CD14-positive monocyte (primary cell): Measurements from ENCODE around the gene SLC35B1. TPM values are rescaled to one million over a fixed set of nuclear protein-coding genes. Genes with fewer than 3 reads are reported as not detected.

ENCODE experiments used
- DNase-seq, 3 donors: peaks; one replicate each; pipeline ENCODE4 v3.0.0-alpha.2; 2011 to 2022
- H2AFZ ChIP-seq: 2 replicates; pipeline ENCODE4 v1.6.0; 2012; ENCODE audit warnings: mild to moderate bottlenecking, low read depth, low read length, inconsistent platforms; ENCODE audit not compliant: insufficient read depth, poor library complexity, severe bottlenecking
- H3K27ac ChIP-seq, 2 donors: 1 replicate in 1 of 2; 2 replicates in 1 of 2; pipeline ENCODE4 v1.5.1; 2012 to 2013; ENCODE audit warnings: low read length in 2 of 2, control low read depth in 1 of 2, inconsistent platforms in 1 of 2, low read depth in 1 of 2, mild to moderate bottlenecking in 1 of 2
- H3K27me3 ChIP-seq, 2 donors: one replicate each; pipeline versions ENCODE4 v1.6.0 to v1.6.1; 2011 to 2013; ENCODE audit warnings: low read length in 2 of 2; ENCODE audit not compliant: control insufficient read depth in 2 of 2, insufficient read depth in 2 of 2
- H3K36me3 ChIP-seq, 2 donors: replicated peaks in 1 of 2; 1 replicate in 1 of 2; 2 replicates in 1 of 2; pipeline versions ENCODE4 v1.5.1 to v1.6.1; 2012 to 2013; ENCODE audit warnings: low read length in 2 of 2, control low read depth in 1 of 2, inconsistent platforms in 1 of 2, mild to moderate bottlenecking in 1 of 2; ENCODE audit not compliant: insufficient read depth in 2 of 2, control insufficient read depth in 1 of 2
- H3K4me1 ChIP-seq, 2 donors: 1 replicate in 1 of 2; 2 replicates in 1 of 2; pipeline versions ENCODE4 v1.5.1 to v1.6.1; 2012 to 2013; ENCODE audit warnings: low read length in 2 of 2, control low read depth in 1 of 2, inconsistent platforms in 1 of 2, mild to moderate bottlenecking in 1 of 2, moderate library complexity in 1 of 2; ENCODE audit not compliant: insufficient read depth in 2 of 2, control insufficient read depth in 1 of 2
- H3K4me2 ChIP-seq: replicated peaks from 2 replicates; pipeline ENCODE3; 2012; ENCODE audit warnings: low read length, moderate library complexity, mild to moderate bottlenecking; ENCODE audit not compliant: poor library complexity, severe bottlenecking; ENCODE audit errors: extremely low read depth
- H3K4me3 ChIP-seq, 3 experiments: fragments of 200-600 bp in 1 of 3; sonication (generic) in 1 of 3; replicated peaks in 1 of 3; 1 replicate in 2 of 3; 2 replicates in 1 of 3; pipeline ENCODE4 v1.5.1; 2011 to 2013; ENCODE audit warnings: low read length in 3 of 3, mild to moderate bottlenecking in 3 of 3, control low read depth in 2 of 3, low read depth in 2 of 3, inconsistent platforms in 1 of 3, moderate library complexity in 1 of 3
- H3K79me2 ChIP-seq: 2 replicates; pipeline ENCODE4 v1.6.0; 2012; ENCODE audit warnings: mild to moderate bottlenecking, control low read depth, inconsistent platforms, low read length, moderate library complexity; ENCODE audit not compliant: insufficient read depth
- H3K9ac ChIP-seq: 2 replicates; pipeline ENCODE4 v1.6.0; 2017; ENCODE audit warnings: low read length, mild to moderate bottlenecking; ENCODE audit not compliant: insufficient read depth, poor library complexity, severe bottlenecking
- H3K9me3 ChIP-seq, 2 donors: replicated peaks in 1 of 2; 1 replicate in 1 of 2; 2 replicates in 1 of 2; pipeline versions ENCODE4 v1.5.1 to v1.6.1; 2012 to 2013; ENCODE audit warnings: low read length in 2 of 2, control low read depth in 1 of 2; ENCODE audit not compliant: control insufficient read depth in 1 of 2, insufficient read depth in 1 of 2
- H4K20me1 ChIP-seq: 2 replicates; pipeline ENCODE4 v1.6.0; 2012; ENCODE audit warnings: mild to moderate bottlenecking, low read length, control low read depth, moderate library complexity; ENCODE audit not compliant: insufficient read depth
- H3K27ac Mint-ChIP-seq, 7 donors: one replicate each; pipeline ENCODE4 v1.8.0; 2020; ENCODE audit warnings: mild to moderate bottlenecking in 7 of 7, mixed read lengths in 7 of 7, moderate library complexity in 6 of 7, inconsistent platforms in 2 of 7
- H3K27me3 Mint-ChIP-seq, 3 donors: one replicate each; pipeline ENCODE4 v1.8.0; 2021 to 2022; ENCODE audit warnings: low read depth in 3 of 3, mild to moderate bottlenecking in 3 of 3, mixed read lengths in 3 of 3, moderate library complexity in 3 of 3, inconsistent platforms in 1 of 3
- H3K36me3 Mint-ChIP-seq, 2 donors: one replicate each; pipeline ENCODE4 v1.8.0; 2020; ENCODE audit warnings: mixed read lengths in 2 of 2, inconsistent platforms in 1 of 2, mild to moderate bottlenecking in 1 of 2
- H3K4me1 Mint-ChIP-seq: one replicate; pipeline ENCODE4 v1.8.0; 2020; ENCODE audit warnings: mild to moderate bottlenecking, mixed read lengths
- H3K4me3 Mint-ChIP-seq, 2 donors: one replicate each; pipeline ENCODE4 v1.8.0; 2020; ENCODE audit warnings: mild to moderate bottlenecking in 2 of 2, mixed read lengths in 2 of 2, moderate library complexity in 1 of 2
- H3K9me3 Mint-ChIP-seq, 7 donors: one replicate each; pipeline ENCODE4 v1.8.0; 2020 to 2022; ENCODE audit warnings: mixed read lengths in 7 of 7, mild to moderate bottlenecking in 6 of 7, moderate library complexity in 6 of 7, inconsistent platforms in 2 of 7
- WGBS: methylation state at CpG from one replicate; pipeline ENCODE4 v1.1.5; 2013; ENCODE audit warnings: missing lambda C conversion rate; ENCODE audit not compliant: insufficient coverage; 5-methylcytosine and 5-hydroxymethylcytosine counted together
- intact Hi-C, 2 donors: fragments of 100-400 bp; cut with micrococcal nuclease; formaldehyde crosslinking; loops; one replicate each; pipeline versions ENCODE4 v1.15.0 to v1.15.1; 2023
- polyA plus RNA-seq, 3 donors: library from polyadenylated mRNA; depleted of rRNA in 1 of 3; unstranded in 2 of 3; stranded (reverse) in 1 of 3; fragments of 300-500 nt in 2 of 3; fragments of >200 nt in 1 of 3; fragmentation: Illumina TruSeq in 2 of 3; gene quantifications; 1 replicate in 2 of 3; 2 replicates in 1 of 3; pipeline ENCODE4 v1.2.3, GENCODE V29; 2012 to 2021
- TF ChIP-seq, protein P1 (sequence below): fragments of 200-600 bp; IDR thresholded peaks from one replicate; pipeline ENCODE4 v1.8.0; 2022; ENCODE audit warnings: antibody characterized with exemption, mild to moderate bottlenecking

Gene SLC35B1
- polyA plus RNA-seq, 3 donors = 56.0 to 61.0 (median 58.8) TPM

DNA sequence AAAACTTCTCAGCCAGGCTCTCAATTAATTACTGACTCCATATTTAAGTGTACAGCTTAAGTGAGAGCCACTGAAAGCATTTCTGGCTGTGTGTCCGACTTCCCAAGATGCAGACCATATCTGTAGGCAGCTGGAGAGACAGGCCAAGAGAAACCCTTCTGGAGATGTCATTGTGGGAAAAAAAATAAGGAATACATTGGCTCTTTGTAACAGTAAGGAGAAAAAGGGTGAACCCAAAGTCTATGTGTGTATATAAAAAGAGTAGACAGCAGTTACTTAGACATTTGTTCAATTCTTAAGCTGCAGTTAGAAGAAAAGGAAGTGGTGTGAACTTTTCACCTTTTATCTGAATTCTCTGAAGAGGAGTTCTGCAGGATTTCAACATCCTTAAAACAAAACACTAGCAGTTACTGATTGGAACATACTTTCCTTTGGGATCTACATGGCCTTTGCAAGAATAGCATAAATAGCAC is 34.4 kb upstream of the SLC35B1 start:
- Mint-ChIP-seq H3K4me3 (peak overlapping the region; percentile 66 to 90), H3K36me3 (peaks cover 3 to 19% of the 10 kb centered on the region in 2 donors), H3K4me1 (peaks cover 87% of the 10 kb centered on the region), H3K9me3 (peaks cover 0 to 2% (median 0%) of the 10 kb centered on the region in 7 donors), H3K27ac (peak overlapping the region; percentile 98 to 100 (median 99)), H3K27me3 (peaks cover 0 to 3% (median 2%) of the 10 kb centered on the region in 3 donors)
- H3K36me3 ChIP-seq = no peaks in the 10 kb centered on the region
- H3K27ac ChIP-seq = peak overlapping the region; percentile 94 to 98
- TF ChIP-seq, protein P1, sequence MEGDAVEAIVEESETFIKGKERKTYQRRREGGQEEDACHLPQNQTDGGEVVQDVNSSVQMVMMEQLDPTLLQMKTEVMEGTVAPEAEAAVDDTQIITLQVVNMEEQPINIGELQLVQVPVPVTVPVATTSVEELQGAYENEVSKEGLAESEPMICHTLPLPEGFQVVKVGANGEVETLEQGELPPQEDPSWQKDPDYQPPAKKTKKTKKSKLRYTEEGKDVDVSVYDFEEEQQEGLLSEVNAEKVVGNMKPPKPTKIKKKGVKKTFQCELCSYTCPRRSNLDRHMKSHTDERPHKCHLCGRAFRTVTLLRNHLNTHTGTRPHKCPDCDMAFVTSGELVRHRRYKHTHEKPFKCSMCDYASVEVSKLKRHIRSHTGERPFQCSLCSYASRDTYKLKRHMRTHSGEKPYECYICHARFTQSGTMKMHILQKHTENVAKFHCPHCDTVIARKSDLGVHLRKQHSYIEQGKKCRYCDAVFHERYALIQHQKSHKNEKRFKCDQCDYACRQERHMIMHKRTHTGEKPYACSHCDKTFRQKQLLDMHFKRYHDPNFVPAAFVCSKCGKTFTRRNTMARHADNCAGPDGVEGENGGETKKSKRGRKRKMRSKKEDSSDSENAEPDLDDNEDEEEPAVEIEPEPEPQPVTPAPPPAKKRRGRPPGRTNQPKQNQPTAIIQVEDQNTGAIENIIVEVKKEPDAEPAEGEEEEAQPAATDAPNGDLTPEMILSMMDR = no peak
- no peaks in the 10 kb centered on the region for H3K27me3 ChIP-seq
- H3K79me2 ChIP-seq = peaks cover 70% of the 10 kb centered on the region
- peak in 2 of 3 donors; percentile 44 to 61 for DNase-seq
- H2AFZ ChIP-seq = no peak overlapping the region
- H4K20me1 ChIP-seq = no peaks in the 10 kb centered on the region
- no peaks in the 10 kb centered on the region for H3K9me3 ChIP-seq
- H3K4me3 ChIP-seq = peak overlapping the region in 2 of 3 experiments; percentile 42 to 60
- peak overlapping the region; percentile 68 for H3K9ac ChIP-seq
- intact Hi-C loops = loop anchor here in 1 of 2 donors (5.0 kb wide), 1 partner anchor 35 kb away; the partner anchor contains the start of gene SLC35B1
- WGBS = 30% methylated on average over 1 of the region's 1 CpG
- H3K4me2 ChIP-seq = peak overlapping the region; percentile 75
- peaks cover 91 to 94% of the 10 kb centered on the region in 2 donors for H3K4me1 ChIP-seq

GRCh38 chr17:49741692-49742076 is 33.9 kb upstream of the SLC35B1 start:
- Histone ChIP-seq H3K4me1 (peaks cover 91 to 94% of the 10 kb centered on the region in 2 donors), H3K27me3 (no peaks in the 10 kb centered on the region), H3K36me3 (no peaks in the 10 kb centered on the region), H3K9ac (peak overlapping the region; percentile 68), H3K4me3 (peak overlapping the region in 2 of 3 experiments; percentile 42 to 60), H2AFZ (no peak overlapping the region), H4K20me1 (no peaks in the 10 kb centered on the region), H3K4me2 (peak overlapping the region; percentile 75), H3K9me3 (no peaks in the 10 kb centered on the region), H3K79me2 (peaks cover 70% of the 10 kb centered on the region), H3K27ac (peak overlapping the region; percentile 94 to 98)
- H3K4me1 Mint-ChIP-seq = peaks cover 87% of the 10 kb centered on the region
- H3K36me3 Mint-ChIP-seq = peaks cover 3 to 19% of the 10 kb centered on the region in 2 donors
- WGBS = no CpG with 5 or more reads among the region's 3 CpGs
- intact Hi-C loops = loop anchor here in 1 of 2 donors (5.0 kb wide), 1 partner anchor 34 kb away; the partner anchor contains the start of gene SLC35B1
- TF ChIP-seq, protein P1 = no peak
- peak in 1 of 3 donors; percentile 39 for DNase-seq
- H3K9me3 Mint-ChIP-seq = peaks cover 0 to 2% (median 0%) of the 10 kb centered on the region in 7 donors
- H3K4me3 Mint-ChIP-seq = peak overlapping the region; percentile 66 to 90
- H3K27me3 Mint-ChIP-seq = peaks cover 0 to 3% (median 2%) of the 10 kb centered on the region in 3 donors
- peak overlapping the region; percentile 98 to 100 (median 99) for H3K27ac Mint-ChIP-seq
